SJCRH30 (cell line): Measurements from ENCODE around the gene USP40. TPM values are rescaled to one million over a fixed set of nuclear protein-coding genes. Genes with fewer than 3 reads are reported as not detected.

Source experiments
- DNase-seq, 2 experiments: peaks; one replicate each; pipeline ENCODE4 v3.0.0-alpha.2; 2015 to 2020
- H3K27ac ChIP-seq: fragments of 250-450 bp; sonication (Bioruptor Pico); 2 replicates; pipeline ENCODE4 v1.5.1; 2020; ENCODE audit warnings: mild to moderate bottlenecking, moderate library complexity
- H3K27me3 ChIP-seq: fragments of 250-450 bp; sonication (Bioruptor Pico); 2 replicates; pipeline ENCODE4 v1.5.1; 2020; ENCODE audit warnings: mild to moderate bottlenecking, moderate library complexity
- H3K36me3 ChIP-seq: fragments of 250-450 bp; sonication (Bioruptor Pico); 2 replicates; pipeline ENCODE4 v1.5.1; 2020; ENCODE audit warnings: mild to moderate bottlenecking, moderate library complexity
- H3K4me1 ChIP-seq: fragments of 250-450 bp; sonication (Bioruptor Pico); 2 replicates; pipeline ENCODE4 v1.5.1; 2020; ENCODE audit warnings: mild to moderate bottlenecking, moderate library complexity
- H3K4me3 ChIP-seq: fragments of 250-450 bp; sonication (Bioruptor Pico); 2 replicates; pipeline ENCODE4 v1.5.1; 2020; ENCODE audit warnings: mild to moderate bottlenecking, moderate library complexity
- H3K9me3 ChIP-seq: fragments of 250-450 bp; sonication (Bioruptor Pico); replicated peaks from 2 replicates; pipeline ENCODE4 v1.5.1; 2020; ENCODE audit warnings: mild to moderate bottlenecking, moderate library complexity
- total RNA-seq: library from RNA; depleted of rRNA; stranded (reverse); fragments of >200 nt; shearing (Covaris generic); gene quantifications from 2 replicates; pipeline ENCODE4 v1.2.3, GENCODE V29; 2014

The USP40 gene
- total RNA-seq, 1 experiment from 2014 or later, result 38.4 TPM

DNA sequence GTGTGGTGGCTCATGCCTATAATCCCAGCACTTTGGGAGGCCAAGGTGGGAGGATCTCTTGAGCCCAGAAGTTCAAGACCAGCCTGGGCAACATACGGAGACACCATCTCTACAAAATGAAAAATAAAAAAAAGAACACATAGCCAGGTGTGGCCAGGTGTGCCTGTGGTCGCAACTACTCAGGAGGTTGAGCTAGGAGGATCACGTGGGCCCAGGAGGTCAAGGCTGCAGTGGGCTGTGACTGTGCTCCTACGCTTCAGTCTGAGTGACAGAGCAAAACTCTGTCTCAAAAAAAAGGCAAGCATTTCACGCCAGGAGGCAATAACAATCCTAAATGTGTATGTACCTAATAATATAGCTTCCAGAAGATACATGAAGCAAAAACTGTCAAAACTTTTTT is 27.8 kb downstream of the USP40 start:
- no peak overlapping the region for H3K4me3 ChIP-seq
- no peak for DNase-seq
- H3K9me3 ChIP-seq, result no peaks in the 10 kb centered on the region
- no peaks in the 10 kb centered on the region for H3K27me3 ChIP-seq
- no peaks in the 10 kb centered on the region for H3K4me1 ChIP-seq
- H3K36me3 ChIP-seq, result peaks cover 26% of the 10 kb centered on the region
- H3K27ac ChIP-seq, result no peak overlapping the region

GRCh38 chr2:233535271-233535670 is 31.3 kb downstream of the USP40 start:
- no peak for DNase-seq
- Histone ChIP-seq H3K36me3 (peaks cover 35% of the 10 kb centered on the region), H3K4me1 (no peaks in the 10 kb centered on the region), H3K9me3 (no peaks in the 10 kb centered on the region), H3K4me3 (no peak overlapping the region), H3K27ac (no peak overlapping the region), H3K27me3 (no peaks in the 10 kb centered on the region)

- Histone ChIP-seq H3K9me3 (no peaks in the 10 kb centered on the region), H3K4me3 (no peak overlapping the region), H3K27me3 (no peaks in the 10 kb centered on the region), H3K27ac (no peak overlapping the region), H3K36me3 (peaks cover 37% of the 10 kb centered on the region), H3K4me1 (no peaks in the 10 kb centered on the region)
- DNase-seq, result no peak
These were observed 33.6 kb downstream of the USP40 start for GRCh38 chr2:233532971-233533370.

GRCh38 chr2:233531955-233532354 is 34.6 kb downstream of the USP40 start:
- H3K4me3 ChIP-seq, result no peak overlapping the region
- no peak for DNase-seq
- H3K9me3 ChIP-seq, result no peaks in the 10 kb centered on the region
- peaks cover 34% of the 10 kb centered on the region for H3K36me3 ChIP-seq
- no peaks in the 10 kb centered on the region for H3K27me3 ChIP-seq
- H3K4me1 ChIP-seq, result no peaks in the 10 kb centered on the region
- no peak overlapping the region for H3K27ac ChIP-seq

- Histone ChIP-seq H3K4me1 (no peaks in the 10 kb centered on the region), H3K27me3 (no peaks in the 10 kb centered on the region), H3K27ac (no peak overlapping the region), H3K9me3 (no peaks in the 10 kb centered on the region), H3K4me3 (no peak overlapping the region), H3K36me3 (peaks cover 30% of the 10 kb centered on the region)
- no peak for DNase-seq
These were observed 36.2 kb downstream of the USP40 start for GRCh38 chr2:233530381-233530780.

DNA sequence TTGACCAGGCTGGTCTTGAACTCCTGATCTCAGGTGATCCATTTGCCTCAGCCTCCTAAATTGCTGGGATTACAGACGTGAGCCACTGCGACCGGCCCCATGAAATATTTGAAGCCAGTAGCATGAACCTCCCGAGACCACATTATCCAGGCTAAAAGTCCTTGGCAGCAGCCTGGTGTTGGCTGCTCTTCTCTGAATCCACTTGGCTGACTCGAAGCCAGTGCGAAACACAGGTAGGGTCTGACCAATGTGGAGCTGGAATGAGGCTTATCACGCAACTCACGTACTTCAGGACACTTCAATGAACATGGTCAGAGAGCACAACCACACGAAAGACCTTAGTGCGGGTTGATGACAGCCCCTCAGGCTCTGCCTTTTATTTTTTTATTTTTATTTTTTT is 38.4 kb downstream of the USP40 start:
- DNase-seq, result no peak
- H3K27ac ChIP-seq, result no peak overlapping the region
- H3K9me3 ChIP-seq, result no peaks in the 10 kb centered on the region
- H3K4me1 ChIP-seq, result no peaks in the 10 kb centered on the region
- peaks cover 30% of the 10 kb centered on the region for H3K36me3 ChIP-seq
- H3K27me3 ChIP-seq, result no peaks in the 10 kb centered on the region
- no peak overlapping the region for H3K4me3 ChIP-seq

GRCh38 chr2:233525791-233526190 is 40.8 kb downstream of the USP40 start:
- no peak for DNase-seq
- H3K36me3 ChIP-seq, result peaks cover 39% of the 10 kb centered on the region
- H3K9me3 ChIP-seq, result no peaks in the 10 kb centered on the region

GRCh38 chr2:233519787-233520611 is 46.6 kb downstream of the USP40 start:
- H3K9me3 ChIP-seq, result no peaks in the 10 kb centered on the region
- peaks cover 58% of the 10 kb centered on the region for H3K36me3 ChIP-seq

More at GRCh38 chr2:233525791-233526190, 40.8 kb downstream of the USP40 start:
- Histone ChIP-seq H3K27ac (no peak overlapping the region), H3K4me1 (no peaks in the 10 kb centered on the region), H3K4me3 (no peak overlapping the region), H3K27me3 (no peaks in the 10 kb centered on the region)

GRCh38 chr2:233513953-233514655 is 52.5 kb downstream of the USP40 start:
- Histone ChIP-seq H3K36me3 (peaks cover 20% of the 10 kb centered on the region), H3K4me3 (no peak overlapping the region), H3K27me3 (no peaks in the 10 kb centered on the region), H3K4me1 (no peaks in the 10 kb centered on the region), H3K27ac (no peak overlapping the region), H3K9me3 (no peaks in the 10 kb centered on the region)
- DNase-seq, result no peak

More at GRCh38 chr2:233519787-233520611, 46.6 kb downstream of the USP40 start:
- Histone ChIP-seq H3K4me3 (no peak overlapping the region), H3K4me1 (no peaks in the 10 kb centered on the region), H3K27ac (no peak overlapping the region), H3K27me3 (no peaks in the 10 kb centered on the region)
- no peak for DNase-seq

DNA sequence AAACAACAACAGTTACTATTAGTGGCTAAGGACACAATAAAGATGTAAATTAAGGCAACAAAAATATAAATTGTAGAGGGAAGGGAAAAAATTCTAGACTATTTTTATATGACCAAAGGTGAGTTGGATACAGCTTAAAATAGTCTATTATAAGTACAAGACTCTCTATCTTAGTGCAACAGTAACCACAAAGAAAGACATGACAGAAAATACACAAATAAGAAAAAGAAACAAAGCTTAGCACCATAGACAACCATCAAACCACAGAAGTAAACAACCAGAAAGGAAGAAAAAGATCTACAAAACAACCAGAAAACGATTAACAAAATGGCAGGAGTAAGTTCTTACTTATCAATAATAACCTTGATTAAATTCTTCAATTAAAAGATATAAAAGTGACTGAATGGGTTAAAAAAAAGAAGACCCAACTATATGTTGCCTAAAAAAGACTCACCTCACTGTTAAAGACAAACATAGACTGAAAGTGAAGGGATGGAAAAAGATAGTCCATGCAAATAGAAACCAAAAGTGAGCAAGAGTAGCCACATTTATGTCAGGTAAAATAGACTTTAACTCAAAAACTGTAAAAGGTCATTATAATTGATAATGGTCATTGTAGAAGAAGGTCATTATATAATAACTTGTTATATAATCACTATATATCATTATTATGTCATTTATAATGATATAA is 62.5 kb downstream of the USP40 start:
- Histone ChIP-seq H3K27ac (no peak overlapping the region), H3K36me3 (peaks cover 56% of the 10 kb centered on the region), H3K27me3 (no peaks in the 10 kb centered on the region), H3K4me1 (no peaks in the 10 kb centered on the region), H3K4me3 (no peak overlapping the region), H3K9me3 (peaks cover 15% of the 10 kb centered on the region)
- no peak for DNase-seq

DNA sequence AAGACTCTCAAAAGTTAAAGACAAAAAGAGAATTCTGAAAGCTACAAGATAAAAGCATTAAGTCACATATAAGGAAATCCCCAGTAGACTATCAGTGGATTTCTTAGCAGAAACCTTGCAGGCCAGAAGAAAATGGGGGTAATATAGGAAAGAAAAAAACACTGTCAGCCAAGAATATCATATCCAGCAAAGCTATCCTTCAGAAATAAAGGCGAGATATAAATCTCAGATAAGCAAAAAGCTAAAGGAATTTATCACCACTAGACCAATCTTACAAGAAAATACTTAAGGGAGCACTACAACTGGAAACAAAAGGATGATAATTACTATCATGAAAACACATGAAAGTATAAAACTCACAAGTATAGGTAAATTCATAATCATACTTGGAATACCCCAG is 63.1 kb downstream of the USP40 start:
- H3K27ac ChIP-seq, result no peak overlapping the region
- H3K36me3 ChIP-seq, result peaks cover 53% of the 10 kb centered on the region

GRCh38 chr2:233501198-233502076 is 65.1 kb downstream of the USP40 start:
- Histone ChIP-seq H3K9me3 (peaks cover 15% of the 10 kb centered on the region), H3K4me1 (no peaks in the 10 kb centered on the region), H3K4me3 (no peak overlapping the region), H3K27ac (no peak overlapping the region), H3K36me3 (peaks cover 54% of the 10 kb centered on the region), H3K27me3 (no peaks in the 10 kb centered on the region)
- no peak for DNase-seq

More for the DNA sequence above, 63.1 kb downstream of the USP40 start:
- Histone ChIP-seq H3K27me3 (no peaks in the 10 kb centered on the region), H3K9me3 (peaks cover 15% of the 10 kb centered on the region), H3K4me3 (no peak overlapping the region), H3K4me1 (no peaks in the 10 kb centered on the region)
- no peak for DNase-seq

DNA sequence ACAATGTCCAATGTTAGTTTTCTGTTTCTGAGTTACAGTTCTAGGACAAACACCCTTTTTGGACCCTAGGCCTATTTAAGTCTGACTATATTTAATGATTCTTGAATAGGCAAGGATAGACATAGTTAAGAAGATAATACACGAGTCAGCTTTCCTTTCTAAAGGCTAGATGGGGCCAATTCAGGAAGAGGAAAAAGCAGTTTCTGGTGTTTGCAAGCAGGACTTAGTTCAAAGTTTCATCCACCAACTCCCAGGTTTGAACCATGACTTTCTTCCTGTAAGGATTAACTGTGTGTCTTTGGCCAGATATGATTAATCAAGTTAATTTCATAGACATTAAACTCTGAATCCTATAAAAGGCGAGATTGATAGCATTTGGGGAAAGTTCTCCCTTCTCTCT is 66.7 kb downstream of the USP40 start:
- H3K4me1 ChIP-seq, result no peaks in the 10 kb centered on the region
- peaks cover 56% of the 10 kb centered on the region for H3K36me3 ChIP-seq
- no peaks in the 10 kb centered on the region for H3K27me3 ChIP-seq
- no peak for DNase-seq
- H3K9me3 ChIP-seq, result peaks cover 15% of the 10 kb centered on the region
- H3K27ac ChIP-seq, result no peak overlapping the region
- no peak overlapping the region for H3K4me3 ChIP-seq

- Histone ChIP-seq H3K27ac (no peak overlapping the region), H3K4me3 (no peak overlapping the region), H3K27me3 (no peaks in the 10 kb centered on the region), H3K4me1 (no peaks in the 10 kb centered on the region), H3K9me3 (peaks cover 5% of the 10 kb centered on the region), H3K36me3 (peaks cover 47% of the 10 kb centered on the region)
- no peak for DNase-seq
These were observed 68.5 kb downstream of the USP40 start for GRCh38 chr2:233498126-233498525.
